Subcutaneous adipose tissue (tissue), 4 donors: ENCODE results near the gene OCIAD2. TPM values are rescaled to one million over a fixed set of nuclear protein-coding genes. Genes with fewer than 3 reads are reported as not detected.

ENCODE experiments used
- CTCF ChIP-seq: fragments of 450-650 bp; IDR thresholded peaks from one replicate; pipeline ENCODE4 v1.5.1; 2016; ENCODE audit warnings: low read depth, mild to moderate bottlenecking, control low read depth, antibody characterized with exemption, moderate library complexity
- total RNA-seq, 4 donors: library from RNA; depleted of rRNA; stranded (reverse); fragments of >200 nt; gene quantifications; one replicate each; pipeline ENCODE4 v1.1.0, GENCODE V29; 2016

Gene OCIAD2
- total RNA-seq, 4 donors from 2014 or later, result 2.9 to 8.5 (median 7.6) TPM

DNA sequence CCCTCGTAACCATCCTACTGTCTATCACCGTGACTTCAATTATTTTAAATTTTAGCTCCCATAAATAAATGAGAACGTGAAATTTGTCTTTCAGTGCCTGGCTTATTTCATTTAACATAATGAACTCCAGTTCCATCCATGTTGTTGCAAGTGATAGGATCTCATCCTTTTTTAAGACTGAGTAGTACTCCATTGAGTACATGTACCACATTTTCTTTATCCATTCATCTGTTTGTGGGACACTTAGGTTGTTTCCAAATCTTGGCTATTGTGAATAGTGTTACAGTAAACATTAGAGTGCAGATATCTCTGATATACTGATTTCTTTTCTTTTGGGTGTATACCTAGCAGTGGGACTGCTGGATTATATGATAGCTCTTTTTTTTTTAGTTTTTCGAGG, 42.8 kb downstream of the OCIAD2 start:
- TF ChIP-seq CTCF, result no peak

GRCh38 chr4:48862661-48863060, 43.9 kb downstream of the OCIAD2 start:
- TF ChIP-seq CTCF, result no peak

DNA sequence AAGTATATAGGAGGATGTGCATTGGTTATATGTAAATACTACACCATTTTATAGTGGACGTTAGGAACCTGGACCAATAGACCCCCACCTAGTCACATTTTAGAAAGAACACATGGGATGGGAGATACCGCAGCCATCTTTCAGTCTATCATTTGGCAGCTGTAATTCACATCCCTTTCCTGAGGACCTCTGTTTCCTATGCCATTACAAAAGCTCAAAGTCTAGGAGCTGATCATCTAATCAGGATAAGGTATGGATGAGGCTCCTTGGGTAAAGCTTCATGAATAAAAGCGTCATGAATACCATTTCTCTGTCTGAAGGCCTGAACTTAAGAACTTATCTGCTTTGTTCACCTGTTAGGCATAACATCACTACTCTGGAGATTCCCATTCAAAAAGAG, 44.5 kb downstream of the OCIAD2 start:
- no peak for TF ChIP-seq CTCF

- no peak for TF ChIP-seq CTCF
Observed at GRCh38 chr4:48858130-48858529, 48.4 kb downstream of the OCIAD2 start.

DNA sequence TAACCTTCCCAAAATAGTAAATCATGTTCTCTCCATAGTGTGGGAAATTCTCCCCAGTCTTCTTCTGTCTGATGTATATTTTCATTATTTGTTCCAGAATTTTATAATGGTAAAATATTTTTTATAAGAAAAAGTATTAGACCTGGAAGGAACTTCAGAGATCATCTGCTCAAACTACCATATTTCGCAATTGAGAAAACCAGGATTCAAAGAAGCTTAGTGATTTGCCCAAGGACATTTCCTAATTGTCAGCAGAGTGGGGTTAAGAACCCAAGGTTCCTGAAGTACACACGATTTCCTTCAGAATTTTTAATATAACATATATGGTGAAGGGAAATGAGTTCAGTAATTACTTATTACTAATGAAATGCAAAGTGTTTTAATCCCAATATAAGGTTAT, 51.6 kb downstream of the OCIAD2 start:
- TF ChIP-seq CTCF, result no peak

DNA sequence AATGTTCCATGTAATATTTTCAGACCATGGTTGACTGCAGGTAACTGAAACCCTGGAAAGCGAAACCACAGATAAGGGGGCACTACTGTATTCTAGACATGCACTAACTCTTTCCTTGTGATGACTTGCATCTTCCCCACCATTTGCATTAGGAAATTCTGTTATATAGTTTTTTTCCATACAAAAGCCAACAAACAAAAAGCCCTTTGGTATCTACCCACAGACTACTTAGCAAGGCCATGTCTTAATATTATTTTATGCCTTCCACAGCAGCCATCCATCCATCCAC, 52.2 kb downstream of the OCIAD2 start:
- TF ChIP-seq CTCF, result no peak

GRCh38 chr4:48853604-48854394, 52.8 kb downstream of the OCIAD2 start:
- no peak for TF ChIP-seq CTCF
